Erythroblast (primary cell): Measurements from ENCODE around the gene ACSF3.

ENCODE experiments used
- GATA1 ChIP-seq: IDR thresholded peaks from 2 replicates; pipeline ENCODE4 v1.6.1; 2011; ENCODE audit warnings: low read depth, mild to moderate bottlenecking, control low read depth, low read length, moderate library complexity
- POLR2A ChIP-seq: IDR thresholded peaks from 2 replicates; pipeline ENCODE4 v1.6.1; 2011; ENCODE audit warnings: mild to moderate bottlenecking, low read length

- TF ChIP-seq POLR2A (no peak), GATA1 (no peak)
Measured at GRCh38 chr16:89184933-89185794, 91.5 kb downstream of the ACSF3 start.
